Activated CD8-positive, alpha-beta T cell treated with anti-CD3 and anti-CD28 coated beads for 36 hours (primary cell): ENCODE data around the gene MRPL51. TPM values are rescaled to one million over a fixed set of nuclear protein-coding genes. Genes with fewer than 3 reads are reported as not detected.

Source experiments
- ATAC-seq: fragments of 200-7000 bp; cut with Tn5 transposase; one replicate; pipeline ENCODE4 v1.10.0; 2021; ENCODE audit warnings: mild to moderate bottlenecking, moderate library complexity
- CTCF ChIA-PET: fragments of 350-600 bp; sonication (Branson Sonifier 250); formaldehyde crosslinking; loops from one replicate; lab custom pipeline; 2021; ENCODE audit warnings: antibody characterized with exemption; lab: Charles Lee
- POLR2A ChIA-PET: fragments of 350-600 bp; sonication (Branson Sonifier 250); formaldehyde crosslinking; loops from one replicate; lab custom pipeline; 2021; ENCODE audit warnings: antibody characterized with exemption; lab: Charles Lee
- DNase-seq: peaks from one replicate; pipeline ENCODE4 v3.0.0-alpha.2; 2020
- H3K27ac Mint-ChIP-seq: one replicate; pipeline ENCODE4 v1.8.0; 2021; ENCODE audit warnings: mild to moderate bottlenecking, mixed read lengths
- H3K27me3 Mint-ChIP-seq: one replicate; pipeline ENCODE4 v1.8.0; 2021; ENCODE audit warnings: mixed read lengths
- H3K36me3 Mint-ChIP-seq: one replicate; pipeline ENCODE4 v1.8.0; 2021; ENCODE audit warnings: low read depth, mixed read lengths
- H3K4me1 Mint-ChIP-seq: one replicate; pipeline ENCODE4 v1.8.0; 2021; ENCODE audit warnings: low read depth, mixed read lengths
- H3K4me3 Mint-ChIP-seq: one replicate; pipeline ENCODE4 v1.8.0; 2021; ENCODE audit warnings: mild to moderate bottlenecking, moderate library complexity, mixed read lengths
- H3K9me3 Mint-ChIP-seq: one replicate; pipeline ENCODE4 v1.8.0; 2021; ENCODE audit warnings: mixed read lengths
- CTCF ChIP-seq: fragments of 200-600 bp; IDR thresholded peaks from one replicate; pipeline ENCODE4 v1.8.0; 2022; ENCODE audit warnings: antibody characterized with exemption, mild to moderate bottlenecking
- intact Hi-C: fragments of 100-400 bp; cut with micrococcal nuclease; formaldehyde crosslinking; loops from one replicate; pipeline ENCODE4 v1.10.0; 2022
- total RNA-seq, 2 experiments: library from RNA; stranded (reverse); gene quantifications; one replicate each; pipeline ENCODE4 v1.2.3, GENCODE V29; 2021

The MRPL51 gene
- total RNA-seq, 2 experiments from 2014 or later, result 230 to 254 TPM

- Mint-ChIP-seq H3K36me3 (peaks cover 91% of the 10 kb centered on the region), H3K27me3 (no peaks in the 10 kb centered on the region), H3K4me3 (peak within 1 kb of the TSS; percentile 97), H3K27ac (peak within 1 kb of the TSS; percentile 99), H3K4me1 (peaks cover 53% of the 10 kb centered on the region), H3K9me3 (no peaks in the 10 kb centered on the region)
- peak; percentile 77 for ATAC-seq
- POLR2A ChIA-PET, result interaction anchor here (0.7 to 14.3 kb wide), 17 partner anchors 8 to 492 kb away, joined by 3 to 267 read pairs (median 10); partner anchors contain the start of genes C12orf57, CD27, GAPDH and MRPL51
- intact Hi-C loops, result no loop called here
- no peak for TF ChIP-seq CTCF
- CTCF ChIA-PET, result interaction anchor here (0.6 to 7.0 kb wide), 14 partner anchors 8 to 430 kb away, joined by 3 to 81 read pairs (median 6); partner anchors contain the start of gene VAMP1
- DNase-seq, result peak; percentile 94
Observed at GRCh38 chr12:6451348-6452244, 41.5 kb downstream of the MRPL51 start, which contains the start of gene TAPBPL. TAPBPL (plus strand) TSS chr12:6452042; CDS start chr12:6452249, 207 bp downstream.

- peaks cover 51% of the 10 kb centered on the region for H3K4me1 Mint-ChIP-seq
- POLR2A ChIA-PET, result interaction anchor here (0.7 to 14.3 kb wide), 14 partner anchors 7 to 493 kb away, joined by 3 to 267 read pairs (median 10); partner anchors contain the start of genes C12orf57, CD27, GAPDH and MRPL51
- peak overlapping the region; percentile 99 for H3K27ac Mint-ChIP-seq
- intact Hi-C loops, result no loop called here
- ATAC-seq, result peak; percentile 8
- no peaks in the 10 kb centered on the region for H3K27me3 Mint-ChIP-seq
- DNase-seq, result peak; percentile 64
- peaks cover 94% of the 10 kb centered on the region for H3K36me3 Mint-ChIP-seq
- no peak for TF ChIP-seq CTCF
- no peaks in the 10 kb centered on the region for H3K9me3 Mint-ChIP-seq
- peak overlapping the region; percentile 97 for H3K4me3 Mint-ChIP-seq
- CTCF ChIA-PET, result interaction anchor here (0.8 to 7.0 kb wide), 11 partner anchors 8 to 105 kb away, joined by 3 to 81 read pairs (median 7); partner anchors contain the start of gene VAMP1
Observed at GRCh38 chr12:6450869-6451347, 42.2 kb downstream of the MRPL51 start.

- Mint-ChIP-seq H3K36me3 (peaks cover 95% of the 10 kb centered on the region), H3K27ac (peak overlapping the region; percentile 99), H3K4me3 (peak overlapping the region; percentile 97), H3K4me1 (peaks cover 47% of the 10 kb centered on the region), H3K9me3 (no peaks in the 10 kb centered on the region), H3K27me3 (no peaks in the 10 kb centered on the region)
- ChIA-PET CTCF (interaction anchor here (0.8 to 7.0 kb wide), 8 partner anchors 11 to 105 kb away, joined by 3 to 81 read pairs (median 4); no protein-coding TSS in a partner anchor), POLR2A (interaction anchor here (0.7 to 14.3 kb wide), 10 partner anchors 7 to 493 kb away, joined by 3 to 267 read pairs (median 23); partner anchors contain the start of genes C12orf57, CD27, MRPL51 and RNU7-1)
- DNase-seq (no peak), ATAC-seq (no peak)
- intact Hi-C loops, result no loop called here
- no peak for TF ChIP-seq CTCF
Observed at GRCh38 chr12:6450091-6450868, 42.8 kb downstream of the MRPL51 start.

- Mint-ChIP-seq H3K27ac (peak within 1 kb of the TSS; percentile 99), H3K4me3 (peak within 1 kb of the TSS; percentile 93), H3K27me3 (no peaks in the 10 kb centered on the region), H3K36me3 (peaks cover 74% of the 10 kb centered on the region), H3K9me3 (no peaks in the 10 kb centered on the region), H3K4me1 (peaks cover 51% of the 10 kb centered on the region)
- intact Hi-C loops, result no loop called here
- DNase-seq (peak; percentile 43), ATAC-seq (peak; percentile 34)
- ChIA-PET POLR2A (interaction anchor here (1.0 to 13.2 kb wide), 11 partner anchors 11 to 109 kb away, joined by 3 to 267 read pairs (median 20); partner anchors contain the start of genes GAPDH, TAPBPL and VAMP1), CTCF (interaction anchor here (0.8 to 10.2 kb wide), 7 partner anchors 11 to 105 kb away, joined by 3 to 89 read pairs (median 11); no protein-coding TSS in a partner anchor)
- TF ChIP-seq CTCF, result no peak
Observed at GRCh38 chr12:6444704-6445688, 48.1 kb downstream of the MRPL51 start, which contains the start of gene CD27. CD27 (plus strand) TSS chr12:6444955; CDS start chr12:6445096, 141 bp downstream.
